ENCODE measurements around the gene WSCD1.

- TF ChIP-seq EZH2 (IDR thresholded peaks at IDR 0.05): no peak
- no peak for TF ChIP-seq POLR2AphosphoS5 (IDR thresholded peaks at IDR 0.05; ENCODE audit: borderline replicate concordance, low read depth, low read length)
Observed at GRCh38 chr17:6069539-6070429, at the start of gene WSCD1.
